B cell (primary cell): ENCODE measurements around the gene ELMO3. TPM values are rescaled to one million over a fixed set of nuclear protein-coding genes. Genes with fewer than 3 reads are reported as not detected.

Experiments used
- ATAC-seq: fragments of 200-7000 bp; cut with Tn5 transposase; one replicate; pipeline ENCODE4 v1.10.0; 2021; ENCODE audit warnings: low read depth, mild to moderate bottlenecking, moderate number of reproducible peaks, moderate library complexity
- CTCF ChIA-PET: fragments of 350-600 bp; sonication (Branson Sonifier 250); formaldehyde crosslinking; loops from one replicate; lab custom pipeline; 2021; ENCODE audit warnings: antibody characterized with exemption, inconsistent platforms; lab: Charles Lee
- POLR2A ChIA-PET: fragments of 350-600 bp; sonication (Branson Sonifier 250); formaldehyde crosslinking; loops from one replicate; lab custom pipeline; 2021; ENCODE audit warnings: antibody characterized with exemption; lab: Charles Lee
- DNase-seq: peaks from one replicate; pipeline ENCODE4 v3.0.0; 2013
- H2AFZ ChIP-seq: 2 replicates; pipeline ENCODE4 v1.6.1; 2012; ENCODE audit warnings: mild to moderate bottlenecking, low read depth, low read length; ENCODE audit not compliant: insufficient read depth, poor library complexity, severe bottlenecking
- H3K27ac ChIP-seq, 2 donors: 1 replicate in 1 of 2; 2 replicates in 1 of 2; pipeline ENCODE4 v1.5.1; 2012 to 2013; ENCODE audit warnings: low read length in 2 of 2, mild to moderate bottlenecking in 2 of 2, moderate library complexity in 1 of 2
- H3K27me3 ChIP-seq, 4 experiments: fragments of 200-600 bp in 1 of 4; sonication (generic) in 1 of 4; replicated peaks in 1 of 4; 1 replicate in 2 of 4; 2 replicates in 2 of 4; pipeline versions ENCODE4 v1.6.1 to v1.7.0; 2013 to 2016; ENCODE audit warnings: low read length in 3 of 4, mild to moderate bottlenecking in 2 of 4, mixed read lengths in 1 of 4, moderate library complexity in 1 of 4; ENCODE audit not compliant: insufficient read depth in 4 of 4, control insufficient read depth in 3 of 4; ENCODE audit errors: control extremely low read depth in 1 of 4
- H3K36me3 ChIP-seq, 2 experiments: replicated peaks in 1 of 2; 1 replicate in 1 of 2; 2 replicates in 1 of 2; pipeline versions ENCODE4 v1.6.1 to v1.7.1; 2013; ENCODE audit warnings: low read length in 1 of 2; ENCODE audit not compliant: insufficient read depth in 2 of 2, control insufficient read depth in 1 of 2; ENCODE audit errors: control extremely low read depth in 1 of 2, extremely low read depth in 1 of 2
- H3K4me1 ChIP-seq, 2 donors: fragments of 200-600 bp in 1 of 2; sonication (generic) in 1 of 2; 1 replicate in 1 of 2; 2 replicates in 1 of 2; pipeline versions ENCODE4 v1.5.1 to v1.6.1; 2013 to 2017; ENCODE audit warnings: low read length in 2 of 2; ENCODE audit not compliant: control insufficient read depth in 2 of 2, insufficient read depth in 2 of 2
- H3K4me2 ChIP-seq: replicated peaks from 2 replicates; pipeline ENCODE3; 2012; ENCODE audit warnings: mild to moderate bottlenecking, low read depth, low read length; ENCODE audit not compliant: poor library complexity, severe bottlenecking
- H3K4me3 ChIP-seq, 5 experiments: fragments of 200-600 bp in 1 of 5; sonication (generic) in 1 of 5; 1 replicate in 3 of 5; 2 replicates in 2 of 5; pipeline versions ENCODE4 v1.5.1 to v1.7.0; 2011 to 2016; ENCODE audit warnings: low read length in 4 of 5, mild to moderate bottlenecking in 4 of 5, low read depth in 2 of 5, control low read depth in 1 of 5, moderate library complexity in 1 of 5; ENCODE audit not compliant: insufficient read depth in 1 of 5; ENCODE audit errors: control extremely low read depth in 1 of 5, extremely low read depth in 1 of 5
- H3K79me2 ChIP-seq: fragments of 200-600 bp; sonication (generic); one replicate; pipeline ENCODE4 v1.6.0; 2016; ENCODE audit warnings: low read length; ENCODE audit not compliant: control insufficient read depth, insufficient read depth
- H3K9ac ChIP-seq: fragments of 200-600 bp; sonication (generic); 2 replicates; pipeline ENCODE4 v1.6.1; 2017; ENCODE audit warnings: mild to moderate bottlenecking, low read length, moderate library complexity
- H3K9me3 ChIP-seq, 3 donors: one replicate each; pipeline versions ENCODE4 v1.6.1 to v1.7.1; 2013; ENCODE audit warnings: low read length in 2 of 3; ENCODE audit not compliant: control insufficient read depth in 2 of 3, insufficient read depth in 1 of 3; ENCODE audit errors: control extremely low read depth in 1 of 3
- H4K20me1 ChIP-seq: 2 replicates; pipeline ENCODE4 v1.6.0; 2012; ENCODE audit warnings: mild to moderate bottlenecking, low read length; ENCODE audit not compliant: insufficient read depth, control insufficient read depth, poor library complexity, severe bottlenecking
- H3K27ac Mint-ChIP-seq: one replicate; pipeline ENCODE4 v1.8.0; 2021; ENCODE audit warnings: mixed read lengths
- H3K27me3 Mint-ChIP-seq: one replicate; pipeline ENCODE4 v1.8.0; 2021; ENCODE audit warnings: mixed read lengths
- H3K4me1 Mint-ChIP-seq: one replicate; pipeline ENCODE4 v1.8.0; 2021; ENCODE audit warnings: mixed read lengths
- H3K4me3 Mint-ChIP-seq: one replicate; pipeline ENCODE4 v1.8.0; 2021; ENCODE audit warnings: mixed read lengths
- H3K9me3 Mint-ChIP-seq: one replicate; pipeline ENCODE4 v1.8.0; 2022; ENCODE audit warnings: mixed read lengths; ENCODE audit not compliant: insufficient read depth
- EZH2 ChIP-seq: IDR thresholded peaks from 2 replicates; pipeline ENCODE4 v1.6.1; 2012; ENCODE audit warnings: borderline replicate concordance, low read depth, mild to moderate bottlenecking, moderate library complexity, low read length; ENCODE audit not compliant: insufficient read depth, poor library complexity, severe bottlenecking
- WGBS: methylation state at CpG from one replicate; pipeline ENCODE4 v1.1.5; 2013; ENCODE audit warnings: missing lambda C conversion rate; ENCODE audit not compliant: insufficient coverage; 5-methylcytosine and 5-hydroxymethylcytosine counted together
- intact Hi-C: fragments of 100-400 bp; cut with micrococcal nuclease; formaldehyde crosslinking; loops from one replicate; pipeline ENCODE4 v1.10.0; 2022
- polyA plus RNA-seq: library from polyadenylated mRNA; depleted of rRNA; stranded (reverse); fragments of >200 nt; gene quantifications from 2 replicates; pipeline ENCODE4 v1.2.3, GENCODE V29; 2012
- total RNA-seq, 2 donors: library from RNA; stranded (reverse); fragments of 120-200 nt in 1 of 2; gene quantifications; 1 replicate in 1 of 2; 2 replicates in 1 of 2; pipeline versions ENCODE4 v1.2.3 to v1.2.4, GENCODE V29; 2013 to 2022
- TF ChIP-seq, protein P1 (sequence below): fragments of 200-600 bp; IDR thresholded peaks from one replicate; pipeline ENCODE4 v1.8.0; 2022; ENCODE audit warnings: antibody characterized with exemption, mild to moderate bottlenecking

The ELMO3 gene
- total and polyA plus RNA-seq, 2 donors (not counting 1 experiment from before 2014, with no cell fraction given): 9.1 to 9.6 TPM

DNA sequence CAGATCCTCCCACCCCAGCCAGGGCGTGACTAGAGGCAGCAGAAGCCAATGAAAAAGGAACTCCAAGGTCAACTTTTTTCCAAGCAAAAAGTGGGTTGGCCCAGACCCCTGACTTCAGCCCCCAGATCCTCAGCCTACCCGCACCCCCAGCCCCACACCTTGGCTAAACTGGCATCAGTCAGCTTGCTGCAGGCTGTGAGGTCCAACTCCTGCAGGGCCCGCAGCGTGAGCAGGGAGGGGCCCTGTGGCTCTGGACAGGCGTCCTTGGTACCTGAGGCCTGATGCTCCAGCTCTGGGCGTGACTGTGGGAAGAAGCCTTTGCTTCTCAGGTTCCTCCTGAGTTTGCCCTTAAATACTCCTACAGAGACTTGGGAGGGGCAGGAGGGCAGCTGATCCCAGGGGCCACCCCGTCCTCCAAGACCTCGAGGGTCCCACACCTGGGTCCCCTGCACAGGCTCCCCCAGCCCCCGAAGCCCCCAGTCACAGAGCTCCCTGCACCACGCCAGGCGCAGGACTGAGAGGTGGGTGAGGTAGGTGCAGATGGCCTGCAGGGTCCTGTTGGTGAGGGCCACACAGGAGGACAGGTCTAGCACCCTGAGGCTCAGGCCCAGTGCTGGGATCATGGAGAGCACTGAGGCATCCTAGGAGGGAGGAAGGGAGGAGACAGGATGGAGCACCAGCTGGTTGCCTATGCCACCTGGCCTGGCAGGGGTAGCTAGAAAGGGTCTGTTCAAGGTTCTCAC lies 9.4 kb downstream of the ELMO3 start:
- Mint-ChIP-seq H3K27ac (no peak overlapping the region), H3K4me3 (no peak overlapping the region), H3K27me3 (no peaks in the 10 kb centered on the region), H3K9me3 (no peaks in the 10 kb centered on the region), H3K4me1 (no peaks in the 10 kb centered on the region)
- no peaks in the 10 kb centered on the region for H3K79me2 ChIP-seq
- TF ChIP-seq, protein P1, sequence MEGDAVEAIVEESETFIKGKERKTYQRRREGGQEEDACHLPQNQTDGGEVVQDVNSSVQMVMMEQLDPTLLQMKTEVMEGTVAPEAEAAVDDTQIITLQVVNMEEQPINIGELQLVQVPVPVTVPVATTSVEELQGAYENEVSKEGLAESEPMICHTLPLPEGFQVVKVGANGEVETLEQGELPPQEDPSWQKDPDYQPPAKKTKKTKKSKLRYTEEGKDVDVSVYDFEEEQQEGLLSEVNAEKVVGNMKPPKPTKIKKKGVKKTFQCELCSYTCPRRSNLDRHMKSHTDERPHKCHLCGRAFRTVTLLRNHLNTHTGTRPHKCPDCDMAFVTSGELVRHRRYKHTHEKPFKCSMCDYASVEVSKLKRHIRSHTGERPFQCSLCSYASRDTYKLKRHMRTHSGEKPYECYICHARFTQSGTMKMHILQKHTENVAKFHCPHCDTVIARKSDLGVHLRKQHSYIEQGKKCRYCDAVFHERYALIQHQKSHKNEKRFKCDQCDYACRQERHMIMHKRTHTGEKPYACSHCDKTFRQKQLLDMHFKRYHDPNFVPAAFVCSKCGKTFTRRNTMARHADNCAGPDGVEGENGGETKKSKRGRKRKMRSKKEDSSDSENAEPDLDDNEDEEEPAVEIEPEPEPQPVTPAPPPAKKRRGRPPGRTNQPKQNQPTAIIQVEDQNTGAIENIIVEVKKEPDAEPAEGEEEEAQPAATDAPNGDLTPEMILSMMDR: no peak
- no peak for TF ChIP-seq EZH2
- DNase-seq: no peak
- H2AFZ ChIP-seq: no peak overlapping the region
- CTCF ChIA-PET: interaction anchor here (1.2 kb wide), 1 partner anchor 11 kb away, joined by 3 read pairs; no protein-coding TSS in a partner anchor
- H3K4me1 ChIP-seq: no peaks in the 10 kb centered on the region
- POLR2A ChIA-PET: no interaction called here
- intact Hi-C loops: no loop called here
- H3K27me3 ChIP-seq: no peaks in the 10 kb centered on the region
- H4K20me1 ChIP-seq: no peaks in the 10 kb centered on the region
- 97% methylated on average over 9 of the region's 11 CpGs for WGBS
- no peak overlapping the region for H3K4me3 ChIP-seq
- H3K4me2 ChIP-seq: no peak overlapping the region
- no peak overlapping the region for H3K9ac ChIP-seq
- peaks cover 0 to 4% of the 10 kb centered on the region in 2 experiments for H3K36me3 ChIP-seq
- H3K27ac ChIP-seq: no peak overlapping the region
- ATAC-seq: no peak
- H3K9me3 ChIP-seq: no peaks in the 10 kb centered on the region

DNA sequence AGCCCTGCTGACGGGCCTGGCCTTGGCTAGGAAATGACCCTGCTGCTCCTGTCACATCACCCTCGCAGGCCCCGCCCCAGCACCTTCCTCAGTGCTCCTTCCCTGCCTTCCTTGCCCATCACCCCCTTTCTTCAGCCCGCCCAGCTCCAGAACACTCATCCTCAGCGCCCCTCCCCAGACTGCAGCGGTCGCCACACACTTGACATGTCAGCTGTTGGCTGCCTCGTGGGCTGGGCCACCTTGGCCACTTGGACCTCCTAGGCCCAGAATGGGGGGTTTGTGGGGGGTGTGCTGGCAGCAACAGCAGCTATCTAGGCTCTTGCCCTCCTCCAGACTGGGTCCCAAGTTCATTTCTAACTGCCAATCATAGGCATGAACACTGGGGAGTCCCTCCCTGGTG lies 10.6 kb downstream of the ELMO3 start:
- Mint-ChIP-seq H3K27me3 (no peaks in the 10 kb centered on the region), H3K27ac (no peak overlapping the region), H3K4me3 (no peak overlapping the region), H3K9me3 (no peaks in the 10 kb centered on the region), H3K4me1 (no peaks in the 10 kb centered on the region)
- Histone ChIP-seq H3K9me3 (no peaks in the 10 kb centered on the region), H3K27me3 (no peaks in the 10 kb centered on the region), H4K20me1 (no peaks in the 10 kb centered on the region), H3K4me2 (no peak overlapping the region), H3K4me1 (no peaks in the 10 kb centered on the region), H2AFZ (no peak overlapping the region), H3K27ac (no peak overlapping the region), H3K4me3 (no peak overlapping the region), H3K79me2 (no peaks in the 10 kb centered on the region), H3K9ac (no peak overlapping the region), H3K36me3 (no peaks in the 10 kb centered on the region)
- ChIA-PET POLR2A (no interaction called here), CTCF (interaction anchor here (1.1 kb wide), 1 partner anchor 11 kb away, joined by 3 read pairs; no protein-coding TSS in a partner anchor)
- ATAC-seq: no peak
- WGBS: 84% methylated on average over 5 of the region's 8 CpGs
- no peak for TF ChIP-seq EZH2
- TF ChIP-seq, protein P1: no peak
- intact Hi-C loops: no loop called here
- DNase-seq: no peak
